NCI-H2081 (cell line): ENCODE measurements around the gene ESPL1.
A peak's percentile ranks its signal among the peaks of the same experiment; 100 is the strongest.
"Not testable (repeated sequence)": the region's sequence is repeated elsewhere in the genome, so short reads cannot be mapped to it uniquely, and the experiment has no call there.

Experiments
- DNase-seq, 2 experiments: peaks; one replicate each; lab custom pipeline; 2025; lab: John Stamatoyannopoulos, UW

The ESPL1 gene

GRCh38 chr12:53258541-53259539 is 9.3 kb upstream of the ESPL1 start:
- DNase-seq, result no peak

- no peak for DNase-seq
Observed at GRCh38 chr12:53259891-53260290, 8.2 kb upstream of the ESPL1 start.

GRCh38 chr12:53265783-53266182 is 2.3 kb upstream of the ESPL1 start:
- DNase-seq, result no peak

GRCh38 chr12:53267306-53267998 is 647 bp upstream of the ESPL1 start:
- DNase-seq, result no peak

DNA sequence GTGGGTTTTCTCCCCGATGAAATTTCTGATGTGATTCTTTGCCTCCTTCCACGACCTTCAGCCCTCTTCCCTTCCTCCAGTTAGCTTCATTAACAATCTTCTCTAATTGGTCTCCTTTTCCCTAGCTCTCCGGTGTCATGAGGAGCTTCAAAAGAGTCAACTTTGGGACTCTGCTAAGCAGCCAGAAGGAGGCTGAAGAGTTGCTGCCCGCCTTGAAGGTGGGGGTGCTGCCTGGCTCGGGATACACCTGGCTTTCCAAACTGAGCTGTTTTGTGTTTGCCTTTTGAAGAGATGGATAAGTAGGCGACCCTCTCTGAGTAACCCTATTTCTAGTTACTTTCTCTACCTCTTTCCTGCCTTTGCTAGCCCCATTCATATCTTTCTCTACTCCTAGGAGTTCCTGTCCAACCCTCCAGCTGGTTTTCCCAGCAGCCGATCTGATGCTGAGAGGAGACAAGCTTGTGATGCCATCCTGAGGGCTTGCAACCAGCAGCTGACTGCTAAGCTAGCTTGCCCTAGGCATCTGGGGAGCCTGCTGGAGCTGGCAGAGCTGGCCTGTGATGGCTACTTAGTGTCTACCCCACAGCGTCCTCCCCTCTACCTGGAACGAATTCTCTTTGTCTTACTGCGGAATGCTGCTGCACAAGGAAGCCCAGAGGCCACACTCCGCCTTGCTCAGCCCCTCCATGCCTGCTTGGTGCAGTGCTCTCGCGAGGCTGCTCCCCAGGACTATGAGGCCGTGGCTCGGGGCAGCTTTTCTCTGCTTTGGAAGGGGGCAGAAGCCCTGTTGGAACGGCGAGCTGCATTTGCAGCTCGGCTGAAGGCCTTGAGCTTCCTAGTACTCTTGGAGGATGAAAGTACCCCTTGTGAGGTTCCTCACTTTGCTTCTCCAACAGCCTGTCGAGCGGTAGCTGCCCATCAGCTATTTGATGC is 797 bp downstream of the ESPL1 start:
- DNase-seq, result no peak

DNA sequence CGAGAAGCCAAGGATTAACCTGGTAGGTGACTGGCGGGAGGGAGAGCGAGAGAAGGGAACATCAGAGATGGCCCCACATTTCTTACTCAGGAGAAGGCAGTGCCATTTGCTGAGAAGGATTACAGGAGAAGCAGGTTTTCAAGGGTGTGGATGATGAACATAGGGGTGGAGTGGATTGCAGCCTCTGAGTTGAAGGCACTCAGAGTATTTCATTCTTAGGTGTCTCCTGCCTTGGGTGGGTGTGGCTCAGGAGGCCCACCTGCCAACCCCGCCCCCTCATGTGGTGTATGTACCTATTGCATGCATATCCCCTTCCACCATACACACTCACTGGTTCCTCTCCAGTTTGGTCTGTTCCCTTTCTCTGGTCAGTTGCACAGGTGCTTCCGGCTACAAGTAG is 6.3 kb downstream of the ESPL1 start:
- no peak for DNase-seq

DNA sequence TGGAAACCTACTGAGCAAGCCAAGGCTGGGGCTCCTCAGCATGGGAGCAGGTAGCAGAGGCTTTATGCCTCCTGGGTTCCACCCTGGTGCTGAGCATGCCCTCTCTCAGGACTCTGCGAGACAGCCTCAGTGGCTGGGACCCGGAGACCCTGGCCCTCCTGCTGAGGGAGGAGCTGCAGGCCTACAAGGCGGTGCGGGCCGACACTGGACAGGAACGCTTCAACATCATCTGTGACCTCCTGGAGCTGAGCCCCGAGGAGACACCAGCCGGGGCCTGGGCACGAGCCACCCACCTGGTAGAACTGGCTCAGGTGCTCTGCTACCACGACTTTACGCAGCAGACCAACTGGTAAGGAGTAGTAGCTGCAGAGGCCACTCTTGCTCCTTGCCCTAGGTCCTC is 8.4 kb downstream of the ESPL1 start:
- no peak for DNase-seq

DNA sequence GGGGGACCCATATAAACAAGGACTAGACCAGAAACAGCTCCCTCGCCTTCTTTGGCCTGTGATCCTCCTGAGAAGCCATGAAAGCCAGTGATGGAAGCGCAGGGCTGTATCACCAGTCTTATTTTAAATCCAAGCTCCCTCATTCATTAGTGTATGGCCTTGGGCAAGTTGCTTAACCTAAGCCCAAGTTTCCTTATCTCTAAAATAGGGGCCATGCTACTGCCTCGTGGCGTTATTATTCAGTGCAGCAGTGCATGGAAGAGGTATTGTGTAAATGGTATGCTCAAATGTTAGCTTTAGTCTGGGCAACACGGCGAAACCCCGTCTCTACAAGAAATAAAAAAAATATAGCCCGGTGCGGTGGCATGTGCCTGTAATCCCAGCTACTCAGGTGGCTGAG is 9.9 kb downstream of the ESPL1 start:
- no peak for DNase-seq

GRCh38 chr12:53279283-53279869 is 11.3 kb downstream of the ESPL1 start:
- DNase-seq, result no peak

DNA sequence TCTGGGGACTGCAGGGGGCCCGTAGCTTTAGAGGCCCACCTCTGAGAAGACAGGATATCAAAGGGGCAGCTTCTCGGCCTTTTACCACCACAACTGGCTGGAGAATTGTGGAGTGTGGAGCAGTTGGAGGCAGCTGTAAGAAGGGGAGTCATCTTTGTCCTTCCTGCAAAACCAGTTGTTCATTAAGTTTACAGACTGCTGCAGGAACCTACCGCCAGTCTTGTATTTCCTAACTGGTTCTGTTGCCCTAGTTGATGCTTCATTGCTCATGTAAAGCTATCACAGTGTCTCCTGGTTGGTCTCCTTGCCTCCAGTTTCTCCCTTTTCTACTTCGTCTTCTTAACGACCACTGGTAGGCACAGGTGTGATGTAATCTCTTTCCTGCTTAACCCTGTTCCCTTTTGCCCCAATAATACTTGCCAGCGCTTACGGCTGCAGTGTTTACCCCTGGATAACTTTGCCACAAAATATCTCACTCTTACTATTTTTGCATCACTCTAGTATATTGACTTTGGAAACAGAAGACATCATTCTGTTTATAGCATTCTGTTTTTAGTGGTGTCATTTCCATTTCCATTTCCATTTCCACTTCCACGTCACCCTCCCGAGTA is 11.9 kb downstream of the ESPL1 start:
- DNase-seq, result no peak

DNA sequence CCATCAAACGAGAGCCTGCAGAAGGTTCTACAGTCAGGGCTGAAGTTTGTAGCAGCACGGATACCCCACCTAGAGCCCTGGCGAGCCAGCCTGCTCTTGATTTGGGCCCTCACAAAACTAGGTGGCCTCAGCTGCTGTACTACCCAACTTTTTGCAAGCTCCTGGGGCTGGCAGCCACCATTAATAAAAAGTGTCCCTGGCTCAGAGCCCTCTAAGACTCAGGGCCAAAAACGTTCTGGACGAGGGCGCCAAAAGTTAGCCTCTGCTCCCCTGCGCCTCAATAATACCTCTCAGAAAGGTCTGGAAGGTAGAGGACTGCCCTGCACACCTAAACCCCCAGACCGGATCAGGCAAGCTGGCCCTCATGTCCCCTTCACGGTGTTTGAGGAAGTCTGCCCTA is 18.3 kb downstream of the ESPL1 start:
- no peak for DNase-seq

- peak; percentile 10 to 39 for DNase-seq
Observed at GRCh38 chr12:53287741-53288216, 19.7 kb downstream of the ESPL1 start.

DNA sequence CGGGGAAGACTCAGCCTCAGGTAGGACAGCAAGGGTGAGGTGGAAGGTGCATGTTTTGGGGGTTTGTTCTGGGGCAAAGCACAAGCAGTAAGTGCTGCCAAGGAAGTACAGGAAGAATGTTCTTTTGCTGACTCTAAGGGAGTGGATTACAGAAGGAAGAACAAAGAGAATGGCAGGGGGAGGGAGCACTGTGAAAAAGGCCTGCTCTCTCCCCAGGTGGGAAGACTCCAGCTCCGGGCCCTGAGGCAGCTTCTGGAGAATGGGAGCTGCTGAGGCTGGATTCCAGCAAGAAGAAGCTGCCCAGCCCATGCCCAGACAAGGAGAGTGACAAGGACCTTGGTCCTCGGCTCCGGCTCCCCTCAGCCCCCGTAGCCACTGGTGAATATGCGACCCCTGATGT is 20.2 kb downstream of the ESPL1 start:
- DNase-seq, result no peak

- no peak for DNase-seq
Observed at GRCh38 chr12:53289891-53290290, 21.8 kb downstream of the ESPL1 start.

DNA sequence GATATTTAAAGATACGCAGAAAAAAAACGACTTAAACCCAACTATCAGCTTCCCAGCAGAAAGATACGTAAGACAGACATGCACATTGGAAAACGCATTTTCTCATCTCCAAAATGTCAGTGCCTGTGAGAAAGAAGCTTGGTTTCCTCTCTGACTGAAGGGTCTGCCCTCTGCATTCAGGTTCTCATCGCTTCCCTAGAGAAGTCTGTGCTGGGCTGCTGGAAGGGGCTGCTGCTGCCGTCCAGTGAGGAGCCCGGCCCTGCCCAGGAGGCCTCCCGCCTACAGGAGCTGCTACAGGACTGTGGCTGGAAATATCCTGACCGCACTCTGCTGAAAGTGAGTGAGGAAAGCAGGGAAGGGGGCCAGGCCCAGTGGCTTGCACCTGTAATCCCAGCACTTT is 22.6 kb downstream of the ESPL1 start:
- no peak for DNase-seq

- peak; percentile 89 to 97 for DNase-seq
Observed at GRCh38 chr12:53292426-53292825, 24.3 kb downstream of the ESPL1 start.

- DNase-seq, result peak; percentile 82 to 91
Observed at GRCh38 chr12:53295070-53295890, 27.2 kb downstream of the ESPL1 start, which contains the start of gene PFDN5. Gene PFDN5, plus strand, starts transcription at chr12:53295542. Its CDS starts 26 bp downstream, at chr12:53295568.

GRCh38 chr12:53295891-53296219 is 27.8 kb downstream of the ESPL1 start:
- DNase-seq, result no peak

DNA sequence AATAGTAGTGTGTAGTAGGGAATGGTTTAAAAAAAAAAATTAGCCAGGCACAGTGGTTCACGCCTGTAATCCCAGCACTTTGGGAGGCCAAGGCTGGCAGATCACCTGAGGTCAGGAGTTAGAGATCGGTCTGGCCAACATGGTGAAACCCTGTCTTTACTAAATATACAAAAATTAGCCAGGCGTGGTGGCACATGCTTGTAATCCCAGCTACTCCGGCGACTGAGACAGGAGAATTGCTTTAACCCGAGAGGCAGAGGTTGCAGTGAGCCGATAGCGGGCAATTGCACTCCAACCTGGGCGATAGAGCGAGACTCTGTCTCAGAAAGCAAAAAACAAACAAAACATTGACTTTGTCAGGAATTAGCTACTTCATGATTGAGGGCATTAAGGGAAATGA is 29.0 kb downstream of the ESPL1 start:
- DNase-seq, result not testable (repeated sequence)

- no peak for DNase-seq
Observed at GRCh38 chr12:53298164-53298563, 30.1 kb downstream of the ESPL1 start.
